ENCODE measurements around the gene UNKL. TPM values are rescaled to one million over a fixed set of nuclear protein-coding genes. Genes with fewer than 3 reads are reported as not detected.

Gene UNKL, protein sequence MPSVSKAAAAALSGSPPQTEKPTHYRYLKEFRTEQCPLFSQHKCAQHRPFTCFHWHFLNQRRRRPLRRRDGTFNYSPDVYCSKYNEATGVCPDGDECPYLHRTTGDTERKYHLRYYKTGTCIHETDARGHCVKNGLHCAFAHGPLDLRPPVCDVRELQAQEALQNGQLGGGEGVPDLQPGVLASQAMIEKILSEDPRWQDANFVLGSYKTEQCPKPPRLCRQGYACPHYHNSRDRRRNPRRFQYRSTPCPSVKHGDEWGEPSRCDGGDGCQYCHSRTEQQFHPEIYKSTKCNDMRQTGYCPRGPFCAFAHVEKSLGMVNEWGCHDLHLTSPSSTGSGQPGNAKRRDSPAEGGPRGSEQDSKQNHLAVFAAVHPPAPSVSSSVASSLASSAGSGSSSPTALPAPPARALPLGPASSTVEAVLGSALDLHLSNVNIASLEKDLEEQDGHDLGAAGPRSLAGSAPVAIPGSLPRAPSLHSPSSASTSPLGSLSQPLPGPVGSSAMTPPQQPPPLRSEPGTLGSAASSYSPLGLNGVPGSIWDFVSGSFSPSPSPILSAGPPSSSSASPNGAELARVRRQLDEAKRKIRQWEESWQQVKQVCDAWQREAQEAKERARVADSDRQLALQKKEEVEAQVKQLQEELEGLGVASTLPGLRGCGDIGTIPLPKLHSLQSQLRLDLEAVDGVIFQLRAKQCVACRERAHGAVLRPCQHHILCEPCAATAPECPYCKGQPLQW
- 13.4 TPM for total RNA-seq
- long read RNA-seq, partial matches to known transcripts = 6 of 23 reads
- long read RNA-seq, other reads (novel, unspliced or antisense) = 10 of 23 reads

GRCh38 chr16:1414532-1415260 lies at the start of gene UNKL:
TSS of gene UNKL (minus strand) at chr16:1414704. CDS start at chr16:1414691, 13 bp downstream.
- peak; percentile 81 for DNase-seq
- Histone ChIP-seq H3K9me3 (replicated peaks) (no peaks in the 10 kb centered on the region), H3K4me3 (peak within 1 kb of the TSS; percentile 96), H3K27ac (replicated peaks) (peak within 1 kb of the TSS; percentile 90), H3K4me1 (peaks cover 49% of the 10 kb centered on the region), H3K27me3 (ENCODE audit: low read depth) (no peaks in the 10 kb centered on the region), H3K36me3 (peaks cover 31% of the 10 kb centered on the region)
- TF ChIP-seq, protein P1, sequence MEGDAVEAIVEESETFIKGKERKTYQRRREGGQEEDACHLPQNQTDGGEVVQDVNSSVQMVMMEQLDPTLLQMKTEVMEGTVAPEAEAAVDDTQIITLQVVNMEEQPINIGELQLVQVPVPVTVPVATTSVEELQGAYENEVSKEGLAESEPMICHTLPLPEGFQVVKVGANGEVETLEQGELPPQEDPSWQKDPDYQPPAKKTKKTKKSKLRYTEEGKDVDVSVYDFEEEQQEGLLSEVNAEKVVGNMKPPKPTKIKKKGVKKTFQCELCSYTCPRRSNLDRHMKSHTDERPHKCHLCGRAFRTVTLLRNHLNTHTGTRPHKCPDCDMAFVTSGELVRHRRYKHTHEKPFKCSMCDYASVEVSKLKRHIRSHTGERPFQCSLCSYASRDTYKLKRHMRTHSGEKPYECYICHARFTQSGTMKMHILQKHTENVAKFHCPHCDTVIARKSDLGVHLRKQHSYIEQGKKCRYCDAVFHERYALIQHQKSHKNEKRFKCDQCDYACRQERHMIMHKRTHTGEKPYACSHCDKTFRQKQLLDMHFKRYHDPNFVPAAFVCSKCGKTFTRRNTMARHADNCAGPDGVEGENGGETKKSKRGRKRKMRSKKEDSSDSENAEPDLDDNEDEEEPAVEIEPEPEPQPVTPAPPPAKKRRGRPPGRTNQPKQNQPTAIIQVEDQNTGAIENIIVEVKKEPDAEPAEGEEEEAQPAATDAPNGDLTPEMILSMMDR (IDR thresholded peaks at IDR 0.05; ENCODE audit: borderline replicate concordance) = no peak
- intact Hi-C loops (cut with micrococcal nuclease) = no loop called here

DNA sequence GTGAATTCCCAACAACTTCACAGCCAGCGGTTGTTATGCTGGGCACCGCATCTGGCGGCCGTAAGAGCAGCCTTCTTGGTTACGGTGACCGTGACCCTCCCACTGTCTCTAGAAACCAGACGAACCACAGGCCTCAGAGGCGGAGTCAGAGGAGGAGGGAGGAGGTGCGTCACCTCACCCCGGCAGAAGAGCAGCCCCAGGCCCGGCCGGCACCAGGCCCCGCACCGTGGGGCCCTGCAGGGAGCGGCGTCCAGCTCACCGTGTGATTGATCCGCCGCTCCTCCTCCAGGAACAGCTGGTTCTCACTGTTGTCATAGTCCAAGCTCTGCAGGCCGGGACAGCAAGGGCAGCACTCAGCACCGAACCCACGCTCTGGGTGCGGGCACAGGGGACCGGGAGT lies 46.6 kb upstream of the UNKL start:
- Histone ChIP-seq H3K9me3 (replicated peaks) (no peaks in the 10 kb centered on the region), H3K27me3 (ENCODE audit: low read depth) (no peaks in the 10 kb centered on the region), H3K4me3 (no peak overlapping the region), H3K36me3 (peaks cover 50% of the 10 kb centered on the region), H3K4me1 (no peaks in the 10 kb centered on the region), H3K27ac (replicated peaks) (no peak overlapping the region)
- no peak for DNase-seq
- TF ChIP-seq, protein P1 (IDR thresholded peaks at IDR 0.05; ENCODE audit: borderline replicate concordance) = no peak
- intact Hi-C loops (cut with micrococcal nuclease) = no loop called here

- H3K36me3 ChIP-seq = peaks cover 55% of the 10 kb centered on the region
- intact Hi-C loops (cut with micrococcal nuclease) = no loop called here
- no peak for DNase-seq
Observed at GRCh38 chr16:1460602-1461138, 46.2 kb upstream of the UNKL start.

DNA sequence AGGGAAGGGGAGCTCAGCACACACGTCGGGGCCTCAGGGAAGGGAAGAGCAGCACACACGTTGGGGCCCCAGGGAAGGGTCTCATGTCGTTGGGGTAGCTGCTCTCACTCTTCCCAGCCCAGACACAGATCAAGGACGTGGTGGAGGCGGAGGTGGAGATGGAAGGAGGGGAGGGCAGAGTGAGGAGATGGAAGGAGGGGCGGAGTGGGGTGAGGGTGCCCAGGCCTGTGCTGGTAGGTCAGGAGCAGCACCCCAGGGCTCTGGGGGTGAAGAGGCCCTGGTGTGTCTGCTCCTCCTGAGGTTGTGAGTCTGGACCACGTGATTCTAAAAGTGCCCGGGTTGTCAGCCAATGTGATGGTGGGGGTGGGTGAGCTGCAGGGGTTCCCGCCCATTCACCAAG lies 45.5 kb upstream of the UNKL start:
- H3K27me3 ChIP-seq (ENCODE audit: low read depth) = no peaks in the 10 kb centered on the region
- no peaks in the 10 kb centered on the region for H3K4me1 ChIP-seq
- intact Hi-C loops (cut with micrococcal nuclease) = no loop called here
- H3K27ac ChIP-seq (replicated peaks) = no peak overlapping the region
- H3K4me3 ChIP-seq = no peak overlapping the region
- TF ChIP-seq, protein P1 (IDR thresholded peaks at IDR 0.05; ENCODE audit: borderline replicate concordance) = no peak
- no peaks in the 10 kb centered on the region for H3K9me3 ChIP-seq (replicated peaks)
- H3K36me3 ChIP-seq = peaks cover 62% of the 10 kb centered on the region
- no peak for DNase-seq

More at GRCh38 chr16:1460602-1461138, 46.2 kb upstream of the UNKL start:
- Histone ChIP-seq H3K4me3 (no peak overlapping the region), H3K27ac (replicated peaks) (no peak overlapping the region), H3K4me1 (no peaks in the 10 kb centered on the region), H3K9me3 (replicated peaks) (no peaks in the 10 kb centered on the region), H3K27me3 (ENCODE audit: low read depth) (no peaks in the 10 kb centered on the region)
- TF ChIP-seq, protein P1 (IDR thresholded peaks at IDR 0.05; ENCODE audit: borderline replicate concordance) = no peak

DNA sequence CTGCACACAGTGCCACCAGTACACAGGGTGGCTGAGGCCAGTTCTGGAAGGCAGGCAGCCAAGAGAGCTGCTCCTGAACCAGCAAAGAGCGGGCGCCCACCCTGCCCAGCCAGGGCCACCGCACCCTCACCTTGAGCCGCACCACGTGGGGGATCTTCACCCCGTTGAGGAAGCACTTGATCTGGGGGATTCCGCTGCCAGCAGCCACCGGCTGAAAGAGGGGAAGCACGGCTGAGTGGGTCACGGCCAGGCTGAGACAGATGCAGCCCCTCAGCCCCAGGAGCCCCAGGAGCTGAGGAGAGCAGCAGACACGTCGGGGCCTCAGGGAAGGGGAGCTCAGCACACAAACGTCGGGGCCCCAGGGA lies 44.5 kb upstream of the UNKL start:
- no peak for DNase-seq
- Histone ChIP-seq H3K4me3 (no peak overlapping the region), H3K4me1 (no peaks in the 10 kb centered on the region), H3K27ac (replicated peaks) (no peak overlapping the region), H3K9me3 (replicated peaks) (no peaks in the 10 kb centered on the region), H3K36me3 (peaks cover 67% of the 10 kb centered on the region), H3K27me3 (ENCODE audit: low read depth) (no peaks in the 10 kb centered on the region)
- intact Hi-C loops (cut with micrococcal nuclease) = no loop called here
- TF ChIP-seq, protein P1 (IDR thresholded peaks at IDR 0.05; ENCODE audit: borderline replicate concordance) = no peak

All from left ventricle myocardium inferior (tissue), 1 donor.